GM12878 (cell line): Measurements from ENCODE around the gene BLOC1S3. TPM values are rescaled to one million over a fixed set of nuclear protein-coding genes. Genes with fewer than 3 reads are reported as not detected.

Source experiments
- JUND ChIP-seq: IDR thresholded peaks from 2 replicates; pipeline ENCODE4 v1.6.1; 2012; ENCODE audit warnings: low read depth, mild to moderate bottlenecking, low read length, improper control_type of control experiment, moderate library complexity
- MTA3 ChIP-seq: IDR thresholded peaks from 2 replicates; pipeline ENCODE4 v1.6.1; 2012; ENCODE audit warnings: low read length, inconsistent platforms, borderline replicate concordance
- RUNX3 ChIP-seq: IDR thresholded peaks from 2 replicates; pipeline ENCODE4 v1.6.1; 2012; ENCODE audit warnings: low read length, inconsistent platforms
- SMAD5 ChIP-seq: IDR thresholded peaks from 2 replicates; pipeline ENCODE4 v1.6.1; 2016; ENCODE audit warnings: antibody characterized with exemption, low read depth
- TBL1XR1 ChIP-seq: IDR thresholded peaks from 2 replicates; pipeline ENCODE4 v1.6.1; 2012; ENCODE audit warnings: low read depth, low read length, improper control_type of control experiment
- polyA plus RNA-seq, 11 experiments: library from polyadenylated mRNA; depleted of rRNA in 4 of 11; unstranded in 6 of 11; stranded (reverse) in 5 of 11; fragments of >200 nt; fragmentation: Nextera tagmentation in 4 of 11; fragmentation: Illumina TruSeq in 1 of 11; extraction: Ambion mirVana in 4 of 11; extraction: Trizol in 1 of 11; gene quantifications; 1 replicate in 1 of 11; 2 replicates in 10 of 11; pipeline versions ENCODE4 v1.2.1 to v1.2.3, GENCODE V29; 2011 to 2016; ENCODE audit warnings: inconsistent platforms in 2 of 11, missing spikeins in 2 of 11, low read depth in 1 of 11
- total RNA-seq, 4 experiments: library from RNA; depleted of rRNA in 3 of 4; stranded (reverse); fragments of >200 nt in 3 of 4; fragmentation: Illumina TruSeq in 1 of 4; extraction: Trizol in 1 of 4; gene quantifications; 2 replicates each; pipeline versions ENCODE4 v1.2.1 to v1.2.3, GENCODE V29; 2013 to 2021
- TF ChIP-seq, protein P1 (sequence below): IDR thresholded peaks from 2 replicates; pipeline ENCODE4 v1.6.1; 2012; ENCODE audit warnings: low read depth, low read length, improper control_type of control experiment
- TF ChIP-seq, protein P2 (sequence below): fragments of 450-650 bp; formaldehyde crosslinking; IDR thresholded peaks from 2 replicates; pipeline ENCODE4 v1.4.0; 2022; ENCODE audit warnings: mild to moderate bottlenecking, moderate library complexity
- TF ChIP-seq, protein P3 (sequence below): IDR thresholded peaks from 2 replicates; pipeline ENCODE4 v1.6.1; 2011; ENCODE audit warnings: mild to moderate bottlenecking, low read depth, low read length, moderate library complexity; ENCODE audit not compliant: insufficient replicate concordance

Gene BLOC1S3
- total and polyA plus RNA-seq, 10 of the 15 experiments (the other 5 are each of a cell fraction or from before 2014, with no cell fraction given), result 3.6 to 18.3 (median 10.4) TPM

DNA sequence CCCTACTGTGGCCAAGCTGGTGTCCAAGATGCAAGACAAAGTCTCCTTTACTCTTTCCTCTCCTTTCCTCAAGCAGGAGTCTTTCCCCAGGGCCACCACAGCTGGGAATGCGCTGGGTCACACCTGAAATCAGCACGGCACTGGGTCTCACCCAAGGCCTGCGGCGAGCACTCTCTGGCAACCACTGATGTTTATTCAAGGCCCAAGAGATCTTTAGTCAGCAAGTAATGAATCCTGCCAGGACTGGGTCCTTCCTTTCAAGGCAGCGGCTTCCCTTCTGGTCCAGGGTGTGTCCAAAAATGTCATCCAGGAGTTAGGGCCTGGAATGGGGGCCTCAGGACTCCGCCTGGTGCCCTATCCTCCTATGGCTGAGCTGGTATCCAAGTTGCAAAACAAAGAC lies 24.1 kb downstream of the BLOC1S3 start (continued):
- TF ChIP-seq TBL1XR1, result no peak
- TF ChIP-seq MTA3, result no peak
- TF ChIP-seq, protein P1, sequence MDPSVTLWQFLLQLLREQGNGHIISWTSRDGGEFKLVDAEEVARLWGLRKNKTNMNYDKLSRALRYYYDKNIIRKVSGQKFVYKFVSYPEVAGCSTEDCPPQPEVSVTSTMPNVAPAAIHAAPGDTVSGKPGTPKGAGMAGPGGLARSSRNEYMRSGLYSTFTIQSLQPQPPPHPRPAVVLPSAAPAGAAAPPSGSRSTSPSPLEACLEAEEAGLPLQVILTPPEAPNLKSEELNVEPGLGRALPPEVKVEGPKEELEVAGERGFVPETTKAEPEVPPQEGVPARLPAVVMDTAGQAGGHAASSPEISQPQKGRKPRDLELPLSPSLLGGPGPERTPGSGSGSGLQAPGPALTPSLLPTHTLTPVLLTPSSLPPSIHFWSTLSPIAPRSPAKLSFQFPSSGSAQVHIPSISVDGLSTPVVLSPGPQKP, result no peak
- TF ChIP-seq JUND, result no peak
- TF ChIP-seq, protein P2, sequence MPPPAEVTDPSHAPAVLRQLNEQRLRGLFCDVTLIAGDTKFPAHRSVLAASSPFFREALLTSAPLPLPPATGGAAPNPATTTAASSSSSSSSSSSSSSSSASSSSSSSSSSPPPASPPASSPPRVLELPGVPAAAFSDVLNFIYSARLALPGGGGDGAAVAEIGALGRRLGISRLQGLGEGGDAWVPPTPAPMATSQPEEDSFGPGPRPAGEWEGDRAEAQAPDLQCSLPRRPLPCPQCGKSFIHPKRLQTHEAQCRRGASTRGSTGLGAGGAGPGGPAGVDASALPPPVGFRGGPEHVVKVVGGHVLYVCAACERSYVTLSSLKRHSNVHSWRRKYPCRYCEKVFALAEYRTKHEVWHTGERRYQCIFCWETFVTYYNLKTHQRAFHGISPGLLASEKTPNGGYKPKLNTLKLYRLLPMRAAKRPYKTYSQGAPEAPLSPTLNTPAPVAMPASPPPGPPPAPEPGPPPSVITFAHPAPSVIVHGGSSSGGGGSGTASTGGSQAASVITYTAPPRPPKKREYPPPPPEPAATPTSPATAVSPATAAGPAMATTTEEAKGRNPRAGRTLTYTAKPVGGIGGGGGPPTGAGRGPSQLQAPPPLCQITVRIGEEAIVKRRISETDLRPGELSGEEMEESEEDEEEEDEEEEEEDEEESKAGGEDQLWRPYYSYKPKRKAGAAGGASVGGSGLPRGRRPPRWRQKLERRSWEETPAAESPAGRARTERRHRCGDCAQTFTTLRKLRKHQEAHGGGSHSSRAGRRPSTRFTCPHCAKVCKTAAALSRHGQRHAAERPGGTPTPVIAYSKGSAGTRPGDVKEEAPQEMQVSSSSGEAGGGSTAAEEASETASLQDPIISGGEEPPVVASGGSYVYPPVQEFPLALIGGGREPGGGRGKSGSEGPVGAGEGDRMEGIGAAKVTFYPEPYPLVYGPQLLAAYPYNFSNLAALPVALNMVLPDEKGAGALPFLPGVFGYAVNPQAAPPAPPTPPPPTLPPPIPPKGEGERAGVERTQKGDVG (CRISPR knock-in tag), result no peak
- TF ChIP-seq, protein P3, sequence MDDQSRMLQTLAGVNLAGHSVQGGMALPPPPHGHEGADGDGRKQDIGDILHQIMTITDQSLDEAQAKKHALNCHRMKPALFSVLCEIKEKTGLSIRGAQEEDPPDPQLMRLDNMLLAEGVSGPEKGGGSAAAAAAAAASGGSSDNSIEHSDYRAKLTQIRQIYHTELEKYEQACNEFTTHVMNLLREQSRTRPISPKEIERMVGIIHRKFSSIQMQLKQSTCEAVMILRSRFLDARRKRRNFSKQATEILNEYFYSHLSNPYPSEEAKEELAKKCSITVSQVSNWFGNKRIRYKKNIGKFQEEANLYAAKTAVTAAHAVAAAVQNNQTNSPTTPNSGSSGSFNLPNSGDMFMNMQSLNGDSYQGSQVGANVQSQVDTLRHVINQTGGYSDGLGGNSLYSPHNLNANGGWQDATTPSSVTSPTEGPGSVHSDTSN, result no peak
- no peak for TF ChIP-seq SMAD5
- no peak for TF ChIP-seq RUNX3
